Measurements from ENCODE around the gene SRPRB. TPM values are rescaled to one million over a fixed set of nuclear protein-coding genes. Genes with fewer than 3 reads are reported as not detected.

Gene SRPRB
- total RNA-seq, 1 donor, result 86.9 TPM

DNA sequence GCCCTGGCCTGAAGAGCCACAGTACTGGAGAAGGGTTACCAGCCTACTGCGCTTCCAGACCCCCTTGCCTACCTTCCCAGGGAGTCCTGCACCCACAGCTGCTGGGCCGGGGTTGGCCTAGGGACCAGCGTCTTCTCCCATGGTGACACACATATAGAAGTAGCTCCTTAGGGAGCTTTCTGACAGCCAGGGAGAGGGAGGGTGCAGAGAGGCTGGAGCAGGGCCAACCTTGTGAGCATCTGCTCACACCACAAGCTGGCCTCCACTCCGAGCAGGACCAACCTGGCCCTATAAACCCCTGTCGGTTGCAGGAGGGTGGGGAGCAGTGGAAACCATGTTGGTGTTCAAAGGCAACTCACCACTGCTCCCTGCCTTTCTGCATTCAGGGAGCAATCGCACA is 35.2 kb downstream of the SRPRB start:
- DNase-seq (ENCODE audit: low read depth), result no peak
- H3K4me3 ChIP-seq (ENCODE audit: low read depth, low read length), result no peak overlapping the region
- TF ChIP-seq, protein P1, sequence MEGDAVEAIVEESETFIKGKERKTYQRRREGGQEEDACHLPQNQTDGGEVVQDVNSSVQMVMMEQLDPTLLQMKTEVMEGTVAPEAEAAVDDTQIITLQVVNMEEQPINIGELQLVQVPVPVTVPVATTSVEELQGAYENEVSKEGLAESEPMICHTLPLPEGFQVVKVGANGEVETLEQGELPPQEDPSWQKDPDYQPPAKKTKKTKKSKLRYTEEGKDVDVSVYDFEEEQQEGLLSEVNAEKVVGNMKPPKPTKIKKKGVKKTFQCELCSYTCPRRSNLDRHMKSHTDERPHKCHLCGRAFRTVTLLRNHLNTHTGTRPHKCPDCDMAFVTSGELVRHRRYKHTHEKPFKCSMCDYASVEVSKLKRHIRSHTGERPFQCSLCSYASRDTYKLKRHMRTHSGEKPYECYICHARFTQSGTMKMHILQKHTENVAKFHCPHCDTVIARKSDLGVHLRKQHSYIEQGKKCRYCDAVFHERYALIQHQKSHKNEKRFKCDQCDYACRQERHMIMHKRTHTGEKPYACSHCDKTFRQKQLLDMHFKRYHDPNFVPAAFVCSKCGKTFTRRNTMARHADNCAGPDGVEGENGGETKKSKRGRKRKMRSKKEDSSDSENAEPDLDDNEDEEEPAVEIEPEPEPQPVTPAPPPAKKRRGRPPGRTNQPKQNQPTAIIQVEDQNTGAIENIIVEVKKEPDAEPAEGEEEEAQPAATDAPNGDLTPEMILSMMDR (IDR thresholded peaks at IDR 0.05; ENCODE audit: insufficient read depth, low read length), result no peak

DNA sequence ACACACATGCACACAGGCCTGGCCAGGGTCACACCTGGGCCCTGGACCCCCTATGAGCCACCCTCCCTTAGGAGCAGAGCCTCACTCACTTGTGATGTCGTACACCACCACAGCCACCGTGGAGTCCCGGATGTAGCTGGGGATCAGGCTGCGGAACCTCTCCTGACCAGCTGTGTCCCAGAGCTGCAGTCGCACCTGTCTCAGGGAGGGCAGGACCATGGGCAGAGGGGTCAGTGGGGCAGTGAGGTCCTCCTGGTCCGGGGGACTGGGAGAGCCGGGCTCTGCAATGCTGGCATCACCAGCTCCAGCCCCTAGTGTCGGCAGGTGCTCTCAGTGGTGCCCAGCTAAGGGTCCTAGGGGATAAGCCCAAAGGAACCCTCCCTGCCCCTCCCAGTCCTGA is 35.6 kb downstream of the SRPRB start:
- TF ChIP-seq, protein P1 (IDR thresholded peaks at IDR 0.05; ENCODE audit: insufficient read depth, low read length), result no peak
- no peak for DNase-seq (ENCODE audit: low read depth)
- no peak overlapping the region for H3K4me3 ChIP-seq (ENCODE audit: low read depth, low read length)

DNA sequence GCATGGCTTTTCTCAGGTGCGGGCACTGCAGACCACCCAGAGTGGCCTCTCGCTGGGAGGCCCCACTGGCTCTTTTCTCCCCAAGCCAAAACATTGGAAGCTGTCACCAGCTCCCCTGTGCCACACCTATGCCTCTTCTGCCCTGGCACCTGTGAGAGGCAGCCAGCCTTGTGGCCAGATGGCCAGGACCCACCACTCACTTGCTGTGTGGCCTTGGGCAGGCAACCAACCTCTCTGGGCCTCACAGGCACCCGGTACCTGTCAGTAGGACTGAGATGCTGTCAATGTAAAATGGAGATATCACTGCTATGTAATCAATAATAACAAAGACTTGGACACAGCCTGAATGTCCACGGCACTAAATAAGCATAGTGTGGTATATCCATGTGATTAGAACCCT is 36.5 kb downstream of the SRPRB start:
- TF ChIP-seq, protein P1 (IDR thresholded peaks at IDR 0.05; ENCODE audit: insufficient read depth, low read length), result no peak
- no peak for DNase-seq (ENCODE audit: low read depth)
- no peak overlapping the region for H3K4me3 ChIP-seq (ENCODE audit: low read depth, low read length)

DNA sequence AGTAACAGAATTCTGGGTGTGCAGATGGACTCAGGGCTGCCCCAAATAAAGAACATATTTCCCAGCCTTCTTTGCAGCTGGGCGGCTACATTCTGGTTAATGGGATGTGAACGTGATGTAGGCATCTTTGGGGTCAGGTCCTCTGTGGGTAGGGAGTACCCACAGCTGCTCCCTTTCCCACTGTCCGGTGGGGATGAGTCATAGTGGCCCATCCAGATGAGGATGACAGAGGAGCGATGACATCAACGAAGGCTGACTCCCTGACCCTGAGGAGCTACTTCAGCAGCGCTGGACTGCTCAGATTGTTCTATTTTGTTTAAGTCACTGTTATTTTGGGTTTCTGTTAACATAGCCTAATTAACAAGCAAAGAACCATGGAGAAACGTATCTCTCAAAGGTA is 38.0 kb downstream of the SRPRB start:
- TF ChIP-seq, protein P1 (IDR thresholded peaks at IDR 0.05; ENCODE audit: insufficient read depth, low read length), result no peak
- DNase-seq (ENCODE audit: low read depth), result no peak
- H3K4me3 ChIP-seq (ENCODE audit: low read depth, low read length), result no peak overlapping the region

DNA sequence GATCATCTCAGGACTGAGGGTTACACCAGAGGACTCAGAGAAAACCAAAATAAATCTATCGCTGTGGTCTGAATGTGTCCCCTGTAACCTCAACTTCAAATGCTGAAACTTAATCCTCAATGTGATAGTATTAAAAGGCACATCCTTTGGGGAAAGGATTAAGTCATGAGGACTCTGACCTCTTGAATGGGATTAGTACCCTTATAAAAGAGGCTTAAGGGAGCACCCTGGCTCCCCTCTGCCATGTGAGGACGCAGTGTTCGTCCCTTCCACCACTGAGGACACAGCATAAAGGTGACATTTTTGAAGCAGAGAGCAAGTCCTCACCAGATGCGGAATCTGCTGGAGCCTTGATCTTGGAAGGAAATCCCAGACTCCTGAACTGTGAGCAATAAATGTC is 39.5 kb downstream of the SRPRB start:
- no peak for DNase-seq (ENCODE audit: low read depth)
- no peak overlapping the region for H3K4me3 ChIP-seq (ENCODE audit: low read depth, low read length)
- TF ChIP-seq, protein P1 (IDR thresholded peaks at IDR 0.05; ENCODE audit: insufficient read depth, low read length), result no peak

DNA sequence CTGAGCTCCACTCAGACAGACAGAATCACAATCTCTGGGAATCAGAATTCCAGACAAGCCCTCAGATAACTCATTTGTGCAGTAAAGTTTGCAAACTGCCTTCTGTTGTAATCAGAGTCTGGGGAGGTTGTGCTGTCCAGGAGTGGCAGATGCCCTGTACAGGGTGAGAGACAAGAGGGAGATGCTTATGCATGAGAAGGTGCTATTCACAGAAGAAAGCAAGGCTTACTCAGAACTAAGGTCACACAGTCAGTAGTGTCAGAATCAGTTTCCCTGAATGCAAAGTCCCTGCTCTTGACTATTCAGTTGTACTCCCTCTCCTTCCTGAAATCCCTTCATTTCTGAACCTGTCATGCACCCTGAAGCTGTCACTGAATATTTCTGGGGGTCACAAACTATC is 43.7 kb downstream of the SRPRB start:
- no peak for DNase-seq (ENCODE audit: low read depth)
- TF ChIP-seq, protein P1 (IDR thresholded peaks at IDR 0.05; ENCODE audit: insufficient read depth, low read length), result no peak
- no peak overlapping the region for H3K4me3 ChIP-seq (ENCODE audit: low read depth, low read length)

DNA sequence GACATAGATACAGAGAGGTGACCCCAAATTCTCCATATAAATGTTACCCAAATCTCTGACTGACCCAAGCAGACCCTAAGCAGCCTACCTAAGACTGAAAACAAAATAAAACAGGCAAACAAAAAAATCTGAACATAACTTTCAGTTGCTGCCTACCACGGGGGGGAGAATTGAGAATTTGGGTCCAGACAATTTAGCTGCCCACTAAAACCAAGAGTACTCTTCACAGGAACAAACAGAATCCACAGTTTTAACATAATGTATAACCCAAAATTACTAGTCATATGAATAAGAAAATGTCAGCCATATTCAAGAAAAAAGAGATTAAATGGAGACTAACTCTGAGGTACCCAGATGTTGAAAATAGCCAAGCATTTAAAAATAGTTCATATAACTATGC is 44.4 kb downstream of the SRPRB start:
- TF ChIP-seq, protein P1 (IDR thresholded peaks at IDR 0.05; ENCODE audit: insufficient read depth, low read length), result no peak
- no peak for DNase-seq (ENCODE audit: low read depth)
- H3K4me3 ChIP-seq (ENCODE audit: low read depth, low read length), result no peak overlapping the region

Data from fibroblast of the aortic adventitia (primary cell).